Body of pancreas (tissue), 4 donors: Measurements from ENCODE around the gene EPN3. TPM values are rescaled to one million over a fixed set of nuclear protein-coding genes. Genes with fewer than 3 reads are reported as not detected.

Experiments
- ATAC-seq: fragments of 150-250 bp; one replicate; pipeline ENCODE4 v1.9.1; 2016
- DNase-seq, 4 donors: peaks; one replicate each; pipeline ENCODE4 v3.0.0-alpha.2; 2019
- H3K27ac ChIP-seq, 4 donors: fragments of 200-600 bp; sonication (generic); 1 replicate in 3 of 4; 2 replicates in 1 of 4; pipeline versions ENCODE4 v1.5.1 to v1.6.1; 2016 to 2019; ENCODE audit warnings: mild to moderate bottlenecking in 1 of 4, mixed read lengths in 1 of 4, moderate library complexity in 1 of 4
- H3K27me3 ChIP-seq, 2 donors: fragments of 200-600 bp; sonication (generic); one replicate each; pipeline ENCODE4 v1.6.0; 2016; ENCODE audit warnings: mild to moderate bottlenecking in 1 of 2
- H3K36me3 ChIP-seq, 2 donors: fragments of 200-600 bp; sonication (generic); replicated peaks in 1 of 2; 2 replicates each; pipeline ENCODE4 v1.5.1; 2016; ENCODE audit warnings: low read depth in 2 of 2; ENCODE audit not compliant: insufficient read depth in 1 of 2
- H3K4me1 ChIP-seq: fragments of 200-600 bp; sonication (generic); one replicate; pipeline ENCODE4 v1.6.0; 2016
- H3K4me3 ChIP-seq, 2 donors: fragments of 200-600 bp; sonication (generic); 1 replicate in 1 of 2; 2 replicates in 1 of 2; pipeline ENCODE4 v1.5.1; 2016 to 2019
- H3K9me3 ChIP-seq, 3 donors: fragments of 200-600 bp; sonication (generic); 1 replicate in 2 of 3; 2 replicates in 1 of 3; pipeline ENCODE4 v1.5.1; 2016
- POLR2A ChIP-seq, 3 donors: fragments of 450-650 bp; IDR thresholded peaks; one replicate each; pipeline ENCODE4 v1.6.1; 2016; ENCODE audit warnings: antibody characterized with exemption in 3 of 3, mild to moderate bottlenecking in 2 of 3
- WGBS, 2 donors: methylation state at CpG; one replicate each; pipeline ENCODE4 v1.1.5; 2017; 5-methylcytosine and 5-hydroxymethylcytosine counted together
- intact Hi-C: fragments of 100-400 bp; cut with DNase I; formaldehyde crosslinking; loops from one replicate; pipeline ENCODE4 v1.15.1; 2023
- total RNA-seq, 2 donors: library from RNA; depleted of rRNA; stranded (reverse); fragments of >200 nt; gene quantifications; one replicate each; pipeline ENCODE4 v1.1.0, GENCODE V29; 2016
- TF ChIP-seq, protein P1 (sequence below), 7 experiments: fragments of 450-650 bp in 4 of 7; fragments of 200-600 bp in 3 of 7; sonication (generic) in 3 of 7; IDR thresholded peaks; one replicate each; pipeline ENCODE4 v1.5.1; 2016 to 2019; ENCODE audit warnings: antibody characterized with exemption in 7 of 7

EPN3 gene
- total RNA-seq, 2 donors from 2014 or later, result 11.9 to 20.1 TPM

DNA sequence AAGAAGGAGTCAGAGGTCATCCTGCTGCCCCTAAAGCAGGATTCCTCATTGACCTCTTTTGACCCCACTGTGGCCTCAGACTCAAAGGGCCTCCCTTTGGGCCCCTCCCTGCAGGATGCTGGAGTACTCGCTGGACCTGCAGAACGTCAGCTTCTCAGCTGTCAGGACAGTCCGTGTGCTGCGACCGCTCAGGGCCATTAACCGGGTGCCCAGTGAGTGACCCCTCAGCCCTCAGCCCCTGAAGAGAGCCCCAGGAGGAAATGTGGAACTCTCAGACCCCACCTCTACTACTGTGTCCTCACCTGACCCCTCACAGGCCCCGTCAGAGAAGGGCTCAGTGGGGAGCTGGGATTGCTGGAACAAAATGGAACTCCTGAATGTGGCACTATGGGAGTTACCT lies 37.1 kb downstream of the EPN3 start:
- Histone ChIP-seq H3K36me3 (no peaks in the 10 kb centered on the region), H3K4me1 (no peaks in the 10 kb centered on the region), H3K27me3 (no peaks in the 10 kb centered on the region), H3K27ac (no peak overlapping the region), H3K9me3 (no peaks in the 10 kb centered on the region), H3K4me3 (no peak overlapping the region)
- WGBS, 2 donors, result 87 to 92% methylated on average over 7 of the region's 7 CpGs
- intact Hi-C loops, result no loop called here
- TF ChIP-seq, protein P1, sequence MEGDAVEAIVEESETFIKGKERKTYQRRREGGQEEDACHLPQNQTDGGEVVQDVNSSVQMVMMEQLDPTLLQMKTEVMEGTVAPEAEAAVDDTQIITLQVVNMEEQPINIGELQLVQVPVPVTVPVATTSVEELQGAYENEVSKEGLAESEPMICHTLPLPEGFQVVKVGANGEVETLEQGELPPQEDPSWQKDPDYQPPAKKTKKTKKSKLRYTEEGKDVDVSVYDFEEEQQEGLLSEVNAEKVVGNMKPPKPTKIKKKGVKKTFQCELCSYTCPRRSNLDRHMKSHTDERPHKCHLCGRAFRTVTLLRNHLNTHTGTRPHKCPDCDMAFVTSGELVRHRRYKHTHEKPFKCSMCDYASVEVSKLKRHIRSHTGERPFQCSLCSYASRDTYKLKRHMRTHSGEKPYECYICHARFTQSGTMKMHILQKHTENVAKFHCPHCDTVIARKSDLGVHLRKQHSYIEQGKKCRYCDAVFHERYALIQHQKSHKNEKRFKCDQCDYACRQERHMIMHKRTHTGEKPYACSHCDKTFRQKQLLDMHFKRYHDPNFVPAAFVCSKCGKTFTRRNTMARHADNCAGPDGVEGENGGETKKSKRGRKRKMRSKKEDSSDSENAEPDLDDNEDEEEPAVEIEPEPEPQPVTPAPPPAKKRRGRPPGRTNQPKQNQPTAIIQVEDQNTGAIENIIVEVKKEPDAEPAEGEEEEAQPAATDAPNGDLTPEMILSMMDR (IDR thresholded peaks at IDR 0.05), result no peak
- no peak for TF ChIP-seq POLR2A (IDR thresholded peaks at IDR 0.05)
- DNase-seq (no peak), ATAC-seq (no peak)

DNA sequence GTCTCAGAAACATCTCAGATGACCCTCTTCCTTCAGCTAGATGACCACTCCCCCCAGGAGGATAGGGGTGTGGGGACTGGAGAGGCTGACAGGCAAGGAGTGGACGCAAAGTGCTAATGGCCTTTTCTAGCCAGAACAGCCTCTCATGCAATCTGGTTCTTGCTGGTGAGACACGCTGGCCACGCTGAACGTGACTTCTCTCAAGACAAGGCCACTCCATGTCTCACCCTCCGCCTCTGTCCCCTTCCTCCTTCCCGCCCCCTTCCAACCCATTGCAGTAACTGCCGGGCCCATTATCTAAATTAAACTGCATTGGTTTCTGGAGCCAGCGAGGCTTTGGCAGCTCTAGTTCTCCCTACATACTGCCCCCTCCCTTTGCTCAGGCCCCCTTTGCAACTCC lies 37.5 kb downstream of the EPN3 start:
- intact Hi-C loops, result no loop called here
- 83 to 87% methylated on average over 8 of the region's 8 CpGs for WGBS, 2 donors
- no peak overlapping the region for H3K27ac ChIP-seq
- no peaks in the 10 kb centered on the region for H3K9me3 ChIP-seq
- no peaks in the 10 kb centered on the region for H3K27me3 ChIP-seq
- H3K4me1 ChIP-seq, result no peaks in the 10 kb centered on the region
- TF ChIP-seq, protein P1 (IDR thresholded peaks at IDR 0.05), result no peak
- DNase-seq (no peak), ATAC-seq (no peak)
- H3K4me3 ChIP-seq, result no peak overlapping the region
- no peaks in the 10 kb centered on the region for H3K36me3 ChIP-seq

DNA sequence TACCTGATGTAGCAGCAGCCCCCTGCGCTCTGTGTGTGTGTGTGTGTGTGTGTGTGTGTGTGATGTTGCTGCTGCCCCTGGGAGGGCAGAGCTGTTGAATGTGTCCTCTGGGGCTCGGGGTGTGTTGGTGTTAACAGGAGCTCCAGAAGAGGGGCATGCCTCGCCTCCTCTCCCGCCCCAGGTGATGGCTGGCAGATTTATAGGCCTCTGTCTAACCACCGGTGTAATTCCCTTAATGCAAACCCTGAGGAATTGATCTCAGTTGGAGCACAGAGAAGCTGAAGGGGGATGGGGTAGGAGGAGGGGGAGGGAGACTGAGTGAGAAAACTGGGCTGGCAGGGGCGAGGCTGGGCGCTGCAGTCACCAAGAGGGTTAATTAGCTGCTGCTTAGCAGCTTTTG lies 38.0 kb downstream of the EPN3 start:
- no peaks in the 10 kb centered on the region for H3K36me3 ChIP-seq
- no peaks in the 10 kb centered on the region for H3K9me3 ChIP-seq
- no peak overlapping the region for H3K27ac ChIP-seq
- H3K4me3 ChIP-seq, result no peak overlapping the region
- H3K4me1 ChIP-seq, result no peaks in the 10 kb centered on the region
- intact Hi-C loops, result no loop called here
- WGBS, 2 donors, result 73 to 81% methylated on average over 6 to 7 of the region's 7 CpGs
- DNase-seq (no peak), ATAC-seq (no peak)
- H3K27me3 ChIP-seq, result no peaks in the 10 kb centered on the region
- TF ChIP-seq, protein P1 (IDR thresholded peaks at IDR 0.05), result no peak
- no peak for TF ChIP-seq POLR2A (IDR thresholded peaks at IDR 0.05)

DNA sequence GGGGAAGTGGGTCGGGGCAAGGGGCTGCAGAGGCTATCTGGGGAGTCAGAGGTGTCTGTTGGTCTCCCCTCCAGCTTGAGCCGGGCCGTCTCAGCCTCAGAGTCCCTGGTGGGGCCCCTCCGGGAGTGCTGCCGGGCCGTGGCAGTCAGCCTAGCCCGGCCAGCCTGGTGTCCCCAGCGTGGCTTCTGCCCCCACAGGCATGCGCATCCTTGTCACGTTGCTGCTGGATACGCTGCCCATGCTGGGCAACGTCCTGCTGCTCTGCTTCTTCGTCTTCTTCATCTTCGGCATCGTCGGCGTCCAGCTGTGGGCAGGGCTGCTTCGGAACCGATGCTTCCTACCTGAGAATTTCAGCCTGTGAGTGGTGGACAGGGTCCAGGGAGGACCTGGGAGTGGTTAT lies 39.1 kb downstream of the EPN3 start:
- DNase-seq (no peak), ATAC-seq (no peak)
- no peak for TF ChIP-seq POLR2A (IDR thresholded peaks at IDR 0.05)
- TF ChIP-seq, protein P1 (IDR thresholded peaks at IDR 0.05), result no peak
- H3K4me1 ChIP-seq, result no peaks in the 10 kb centered on the region
- whole genome bisulfite sequencing, 2 donors, result 74 to 83% methylated on average over 12 to 18 of the region's 19 CpGs
- H3K27ac ChIP-seq, result no peak overlapping the region
- no peaks in the 10 kb centered on the region for H3K9me3 ChIP-seq
- no peak overlapping the region for H3K4me3 ChIP-seq
- no peaks in the 10 kb centered on the region for H3K36me3 ChIP-seq
- H3K27me3 ChIP-seq, result no peaks in the 10 kb centered on the region
- intact Hi-C loops, result no loop called here

DNA sequence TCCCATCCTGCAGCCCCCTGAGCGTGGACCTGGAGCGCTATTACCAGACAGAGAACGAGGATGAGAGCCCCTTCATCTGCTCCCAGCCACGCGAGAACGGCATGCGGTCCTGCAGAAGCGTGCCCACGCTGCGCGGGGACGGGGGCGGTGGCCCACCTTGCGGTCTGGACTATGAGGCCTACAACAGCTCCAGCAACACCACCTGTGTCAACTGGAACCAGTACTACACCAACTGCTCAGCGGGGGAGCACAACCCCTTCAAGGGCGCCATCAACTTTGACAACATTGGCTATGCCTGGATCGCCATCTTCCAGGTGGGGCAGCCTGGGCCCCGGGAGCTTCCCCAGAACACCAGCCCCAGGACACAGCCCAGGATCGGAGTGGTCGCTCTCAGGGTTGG lies 40.0 kb downstream of the EPN3 start:
- intact Hi-C loops, result no loop called here
- TF ChIP-seq POLR2A (IDR thresholded peaks at IDR 0.05), result no peak
- TF ChIP-seq, protein P1 (IDR thresholded peaks at IDR 0.05), result no peak
- ATAC-seq, result no peak
- H3K9me3 ChIP-seq, result no peaks in the 10 kb centered on the region
- H3K27me3 ChIP-seq, result no peaks in the 10 kb centered on the region
- 90 to 92% methylated on average over 4 to 20 of the region's 20 CpGs for WGBS, 2 donors
- H3K4me1 ChIP-seq, result no peaks in the 10 kb centered on the region
- H3K36me3 ChIP-seq, result no peaks in the 10 kb centered on the region
- no peak overlapping the region for H3K27ac ChIP-seq
- H3K4me3 ChIP-seq, result no peak overlapping the region
- DNase-seq, result no peak
